ENCODE data around the gene IFITM2.
"Not testable (repeated sequence)": the region's sequence is repeated elsewhere in the genome, so short reads cannot be mapped to it uniquely, and the experiment has no call there.

Gene IFITM2

DNA sequence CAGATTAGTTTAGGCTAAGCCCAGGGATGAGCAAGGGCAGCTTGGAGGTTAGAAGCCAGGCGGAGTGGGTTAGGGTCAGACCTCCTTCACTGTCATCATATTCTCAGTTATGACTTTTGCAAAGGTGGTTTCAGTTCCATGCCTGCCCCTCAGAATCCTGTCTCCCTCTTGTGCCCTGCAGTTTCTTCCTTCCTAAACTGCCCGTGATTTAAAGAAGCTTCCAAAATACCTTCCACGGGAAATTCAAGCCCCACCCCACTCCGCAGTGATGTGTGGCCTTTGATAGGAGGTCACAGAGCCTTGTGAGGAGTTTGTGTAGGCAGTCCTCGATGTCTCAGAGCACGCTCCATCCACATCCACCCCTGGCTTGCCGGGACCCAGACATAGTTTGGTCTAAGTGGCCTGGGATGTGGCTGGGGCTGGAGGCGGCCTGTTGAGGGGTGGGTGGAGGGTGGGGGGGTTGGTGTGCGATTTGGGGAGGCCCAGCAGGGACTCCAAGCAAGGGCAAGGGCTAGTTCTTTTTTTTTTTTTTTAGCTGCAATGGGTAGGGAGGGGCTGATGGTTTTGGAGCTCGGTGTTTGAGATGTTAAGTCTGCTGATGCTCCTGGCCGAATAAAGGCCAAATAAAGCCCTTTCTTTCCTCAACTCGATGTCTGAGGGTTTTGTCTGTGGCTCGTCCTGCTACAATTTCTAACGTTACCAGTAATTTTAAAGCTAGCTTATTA is 4.6 kb downstream of the IFITM2 start:
- in situ Hi-C loops (cut with HindIII; ENCODE audit: low pct_unique_long_range_greater_than_20kb, low sequenced_read_pairs): no loop called here
- TF ChIP-seq JUND (IDR thresholded peaks at IDR 0.05; ENCODE audit: low read depth): no peak
- DNase-seq (ENCODE audit: low read depth in 1 of 2, low spot score in 1 of 2): no peak

DNA sequence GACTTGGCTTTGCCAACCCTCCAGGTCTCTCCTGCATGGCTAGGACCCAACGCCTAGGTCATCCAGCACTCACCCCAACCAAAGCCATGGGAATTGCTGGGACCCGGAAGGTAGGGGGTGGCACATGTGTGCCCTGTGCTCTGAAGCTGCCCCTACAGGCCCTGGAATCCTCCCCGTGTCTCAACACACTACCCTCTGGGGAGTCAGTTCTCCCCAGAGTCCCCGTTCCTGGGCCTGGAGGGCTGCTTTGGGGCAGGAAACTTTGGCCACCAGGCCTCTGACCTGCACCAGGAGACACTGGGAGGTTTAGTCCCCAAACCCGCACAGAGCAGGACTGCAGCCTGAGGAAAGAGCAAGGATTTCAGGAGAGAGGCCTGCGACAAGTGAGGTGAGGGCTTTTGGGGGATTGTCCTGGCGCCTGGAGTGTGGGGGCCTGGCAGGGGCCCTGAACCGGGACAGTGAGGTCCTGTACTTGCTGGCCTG is 5.7 kb downstream of the IFITM2 start:
- no peak for DNase-seq (ENCODE audit: low read depth in 1 of 2, low spot score in 1 of 2)
- no peak for TF ChIP-seq JUND (IDR thresholded peaks at IDR 0.05; ENCODE audit: low read depth)
- in situ Hi-C loops (cut with HindIII; ENCODE audit: low pct_unique_long_range_greater_than_20kb, low sequenced_read_pairs): no loop called here

GRCh38 chr11:313787-314553 is 6.4 kb downstream of the IFITM2 start, which contains the start of gene IFITM1:
Gene IFITM1 (plus strand): TSS chr11:314040. CDS start chr11:314171, 131 bp downstream.
- peak; percentile 68 for DNase-seq (ENCODE audit: low read depth in 1 of 2, low spot score in 1 of 2)
- in situ Hi-C loops (cut with HindIII; ENCODE audit: low pct_unique_long_range_greater_than_20kb, low sequenced_read_pairs): no loop called here
- no peak for TF ChIP-seq JUND (IDR thresholded peaks at IDR 0.05; ENCODE audit: low read depth)

- DNase-seq (ENCODE audit: low read depth in 1 of 2, low spot score in 1 of 2); in situ Hi-C loops (cut with HindIII; ENCODE audit: low pct_unique_long_range_greater_than_20kb, low sequenced_read_pairs): not testable (repeated sequence)
Observed at GRCh38 chr11:314554-314875, 6.9 kb downstream of the IFITM2 start.

- no peak for TF ChIP-seq JUND (IDR thresholded peaks at IDR 0.05; ENCODE audit: low read depth)
- in situ Hi-C loops (cut with HindIII; ENCODE audit: low pct_unique_long_range_greater_than_20kb, low sequenced_read_pairs): no loop called here
- no peak for DNase-seq (ENCODE audit: low read depth in 1 of 2, low spot score in 1 of 2)
Observed at GRCh38 chr11:315051-315481, 7.5 kb downstream of the IFITM2 start.

DNA sequence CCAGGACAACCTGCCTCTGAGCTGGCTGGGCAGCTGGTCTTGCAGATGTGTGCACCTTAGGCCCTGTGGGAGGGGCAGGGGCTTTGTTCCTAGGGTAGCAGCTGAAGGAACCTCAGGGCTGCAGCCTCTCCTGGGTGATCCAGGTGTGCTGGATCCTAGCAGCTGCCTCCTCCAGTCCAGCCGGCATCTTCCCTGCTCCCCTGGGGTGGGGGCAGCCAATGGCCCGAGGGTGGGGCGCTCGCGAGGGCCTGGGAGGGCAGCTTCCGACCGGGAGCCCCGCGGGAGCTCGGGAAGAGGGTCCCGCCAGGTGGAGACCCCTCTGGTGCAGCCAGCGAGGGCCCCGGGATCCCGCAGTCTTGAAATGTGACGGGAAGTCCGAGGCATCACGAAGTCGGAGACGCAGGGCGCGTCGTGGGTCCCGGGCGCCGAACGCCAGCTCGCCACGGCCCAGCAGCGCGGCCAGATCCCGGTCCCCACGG is 7.9 kb downstream of the IFITM2 start:
- DNase-seq (ENCODE audit: low read depth in 1 of 2, low spot score in 1 of 2): no peak
- in situ Hi-C loops (cut with HindIII; ENCODE audit: low pct_unique_long_range_greater_than_20kb, low sequenced_read_pairs): no loop called here
- TF ChIP-seq JUND (IDR thresholded peaks at IDR 0.05; ENCODE audit: low read depth): no peak

DNA sequence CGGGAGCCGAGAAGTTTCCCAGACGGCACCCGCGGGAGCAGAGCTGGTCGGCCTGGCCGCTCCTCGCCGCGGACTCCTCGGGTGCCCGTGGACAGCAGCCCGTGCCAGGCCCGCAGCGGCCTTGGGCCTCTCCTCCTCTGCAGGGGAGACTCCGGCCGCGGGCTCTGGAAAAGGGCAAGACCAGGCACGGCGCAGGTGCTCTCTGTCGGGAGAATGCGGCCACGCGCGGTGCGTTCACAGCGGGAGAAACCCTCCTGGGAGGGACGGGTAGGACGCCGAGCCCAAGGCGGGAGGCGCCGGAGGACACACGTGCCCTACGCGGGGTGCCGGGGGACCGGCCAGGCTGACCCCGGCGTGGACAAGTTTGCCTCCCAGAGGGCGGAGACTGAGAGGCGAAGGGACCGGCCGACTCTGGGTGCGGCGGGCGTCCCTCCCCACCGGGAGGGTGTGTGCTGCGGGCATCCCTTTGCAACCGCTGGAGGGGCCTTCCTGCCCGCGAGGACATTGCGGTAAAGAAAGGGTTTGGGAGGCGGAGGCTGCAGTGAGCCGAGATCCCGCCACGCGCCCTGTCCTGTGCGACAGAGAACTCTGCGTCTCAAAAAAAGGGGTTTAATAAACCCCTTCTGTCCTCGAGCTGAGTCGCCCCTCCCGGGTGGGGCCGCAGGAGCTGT is 8.6 kb downstream of the IFITM2 start:
- TF ChIP-seq JUND (IDR thresholded peaks at IDR 0.05; ENCODE audit: low read depth): no peak
- in situ Hi-C loops (cut with HindIII; ENCODE audit: low pct_unique_long_range_greater_than_20kb, low sequenced_read_pairs): no loop called here
- no peak for DNase-seq (ENCODE audit: low read depth in 1 of 2, low spot score in 1 of 2)

GRCh38 chr11:316891-317301 is 9.3 kb downstream of the IFITM2 start:
- DNase-seq (ENCODE audit: low read depth in 1 of 2, low spot score in 1 of 2): no peak
- TF ChIP-seq JUND (IDR thresholded peaks at IDR 0.05; ENCODE audit: low read depth): no peak
- in situ Hi-C loops (cut with HindIII; ENCODE audit: low pct_unique_long_range_greater_than_20kb, low sequenced_read_pairs): no loop called here

DNA sequence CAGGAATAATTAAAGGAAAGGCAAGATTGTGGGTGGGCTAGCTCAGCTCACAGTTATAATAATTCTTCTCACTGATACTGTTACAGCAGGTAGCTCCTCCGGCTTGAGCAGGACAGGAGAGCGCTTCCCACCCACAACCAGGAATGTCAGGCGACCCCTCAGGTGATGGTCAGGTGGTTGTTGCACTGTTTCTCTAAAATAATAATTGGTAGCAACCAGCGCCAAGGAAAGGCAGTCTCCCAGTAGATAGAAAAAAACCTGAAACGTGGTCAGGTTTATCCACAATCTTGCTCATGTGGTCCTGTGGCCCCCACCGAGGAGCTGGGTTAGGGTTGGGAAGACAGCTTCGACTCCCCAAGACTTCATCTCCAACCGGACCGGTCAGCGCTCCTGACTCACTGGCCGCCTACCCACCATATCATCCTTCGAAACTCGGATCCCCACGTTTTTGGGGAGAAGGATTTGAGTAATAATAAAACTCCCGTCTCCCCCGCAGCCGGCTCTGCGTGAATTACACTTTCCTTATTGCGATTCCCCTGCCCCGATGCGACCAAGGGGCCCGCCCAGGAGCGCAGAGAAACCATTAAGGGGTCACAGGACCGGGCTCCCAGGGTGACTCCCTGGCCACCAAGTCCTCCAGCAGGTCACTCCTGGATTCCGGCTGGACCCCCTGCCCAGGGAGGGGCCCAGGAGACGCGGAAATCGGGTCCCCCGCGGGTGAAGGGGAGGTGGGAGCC is 10.2 kb downstream of the IFITM2 start:
- in situ Hi-C loops (cut with HindIII; ENCODE audit: low pct_unique_long_range_greater_than_20kb, low sequenced_read_pairs); DNase-seq (ENCODE audit: low read depth in 1 of 2, low spot score in 1 of 2): not testable (repeated sequence)

- in situ Hi-C loops (cut with HindIII; ENCODE audit: low pct_unique_long_range_greater_than_20kb, low sequenced_read_pairs); DNase-seq (ENCODE audit: low read depth in 1 of 2, low spot score in 1 of 2): not testable (repeated sequence)
Observed at GRCh38 chr11:318405-319120, 10.9 kb downstream of the IFITM2 start.

DNA sequence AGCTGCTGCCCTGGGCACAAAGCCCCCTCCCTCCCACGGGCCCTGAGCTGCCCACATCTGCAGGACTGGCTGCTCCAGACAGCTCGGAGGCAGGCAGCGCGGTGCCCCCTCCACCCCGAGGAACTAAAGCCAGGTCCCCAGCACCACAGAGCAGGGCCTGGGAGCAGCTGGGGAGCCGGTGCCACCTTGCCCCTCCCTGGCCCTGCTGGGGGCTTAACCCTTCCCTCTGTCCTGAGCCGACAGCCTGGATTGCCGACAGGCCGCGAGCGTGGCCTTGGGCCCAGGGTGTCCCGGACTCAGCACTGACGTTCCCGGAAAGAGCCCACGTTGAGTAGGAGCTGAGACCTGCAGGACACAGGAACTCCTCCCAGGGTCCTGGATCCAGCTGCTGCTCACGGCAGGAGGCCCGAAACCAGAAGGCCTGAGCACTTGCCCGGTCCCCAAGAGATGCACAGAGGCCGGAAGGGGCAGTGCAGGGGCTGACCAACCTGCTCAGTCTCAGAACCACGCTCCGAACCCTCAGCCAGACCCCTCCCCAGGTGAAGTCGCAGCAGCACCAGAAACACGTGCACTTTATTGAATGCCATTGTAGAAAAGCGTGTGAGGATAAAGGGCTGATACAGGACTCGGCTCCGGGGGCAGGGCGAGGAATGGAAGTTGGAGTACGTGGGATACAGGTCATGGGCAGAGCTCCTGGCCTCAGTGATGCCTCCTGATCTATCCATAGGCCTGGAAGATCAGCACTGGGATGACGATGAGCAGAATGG is 11.7 kb downstream of the IFITM2 start:
- DNase-seq (ENCODE audit: low read depth in 1 of 2, low spot score in 1 of 2); in situ Hi-C loops (cut with HindIII; ENCODE audit: low pct_unique_long_range_greater_than_20kb, low sequenced_read_pairs): not testable (repeated sequence)

GRCh38 chr11:319888-320273 is 12.3 kb downstream of the IFITM2 start:
- in situ Hi-C loops (cut with HindIII; ENCODE audit: low pct_unique_long_range_greater_than_20kb, low sequenced_read_pairs): not testable (repeated sequence)

More at GRCh38 chr11:319888-320273, 12.3 kb downstream of the IFITM2 start:
- DNase-seq (ENCODE audit: low read depth in 1 of 2, low spot score in 1 of 2): not testable (repeated sequence)
